GM19395 (cell line): ENCODE data around the gene NRF1.
"Not testable (repeated sequence)": the region's sequence is repeated elsewhere in the genome, so short reads cannot be mapped to it uniquely, and the experiment has no call there.

Experiments
- ATAC-seq: cut with Tn5 transposase; IDR thresholded peaks from one replicate; pipeline ENCODE4 v1.9.1; 2021; ENCODE audit warnings: mild to moderate bottlenecking, moderate library complexity; ENCODE audit not compliant: unreplicated experiment

NRF1 gene

GRCh38 chr7:129611246-129612111 lies at the start of gene NRF1:
Gene NRF1, plus strand, starts transcription at chr7:129611720. Its CDS starts 45,632 bp downstream, at chr7:129657352.
- ATAC-seq = peak; percentile 69

- not testable (repeated sequence) for ATAC-seq
Measured at GRCh38 chr7:129566323-129566722, 45.2 kb upstream of the NRF1 start.

- no peak for ATAC-seq
Measured at GRCh38 chr7:129567377-129567776, 44.1 kb upstream of the NRF1 start.

GRCh38 chr7:129568240-129568639 lies 43.3 kb upstream of the NRF1 start:
- ATAC-seq = no peak

- ATAC-seq = no peak
Measured at GRCh38 chr7:129569326-129569725, 42.2 kb upstream of the NRF1 start.

- ATAC-seq = no peak
Measured at GRCh38 chr7:129569811-129570215, 41.7 kb upstream of the NRF1 start.

GRCh38 chr7:129571201-129571600 lies 40.3 kb upstream of the NRF1 start:
- no peak for ATAC-seq

- no peak for ATAC-seq
Measured at GRCh38 chr7:129572205-129572604, 39.3 kb upstream of the NRF1 start.

- no peak for ATAC-seq
Measured at GRCh38 chr7:129574487-129574886, 37.0 kb upstream of the NRF1 start.

- no peak for ATAC-seq
Measured at GRCh38 chr7:129575699-129576098, 35.8 kb upstream of the NRF1 start.

- no peak for ATAC-seq
Measured at GRCh38 chr7:129576138-129576537, 35.4 kb upstream of the NRF1 start.

GRCh38 chr7:129578829-129579228 lies 32.7 kb upstream of the NRF1 start:
- no peak for ATAC-seq

GRCh38 chr7:129586179-129586578 lies 25.3 kb upstream of the NRF1 start:
- not testable (repeated sequence) for ATAC-seq

- ATAC-seq = no peak
Measured at GRCh38 chr7:129588268-129588667, 23.3 kb upstream of the NRF1 start.

- ATAC-seq = no peak
Measured at GRCh38 chr7:129591868-129592267, 19.7 kb upstream of the NRF1 start.

GRCh38 chr7:129596386-129596785 lies 15.1 kb upstream of the NRF1 start:
- not testable (repeated sequence) for ATAC-seq

- no peak for ATAC-seq
Measured at GRCh38 chr7:129597672-129598071, 13.8 kb upstream of the NRF1 start.

GRCh38 chr7:129599174-129599573 lies 12.3 kb upstream of the NRF1 start:
- ATAC-seq = no peak

- not testable (repeated sequence) for ATAC-seq
Measured at GRCh38 chr7:129603594-129603993, 7.9 kb upstream of the NRF1 start.

GRCh38 chr7:129604021-129604420 lies 7.5 kb upstream of the NRF1 start:
- not testable (repeated sequence) for ATAC-seq

GRCh38 chr7:129604713-129605437 lies 6.6 kb upstream of the NRF1 start:
- no peak for ATAC-seq
